Bronchial epithelial cell (primary cell): ENCODE data around the gene TMEM156. TPM values are rescaled to one million over a fixed set of nuclear protein-coding genes. Genes with fewer than 3 reads are reported as not detected.

ENCODE experiments used
- DNase-seq: peaks from one replicate; pipeline ENCODE4 v3.0.0-alpha.2; 2010; ENCODE audit warnings: low read depth
- FAIRE-seq: peaks from 2 replicates; lab custom pipeline; 2011; peaks lifted over from hg19 to GRCh38; lab: Jason Lieb, UNC
- H3K27me3 ChIP-seq: 2 replicates; pipeline ENCODE4 v1.5.1; 2011; ENCODE audit warnings: low read length; ENCODE audit not compliant: control insufficient read depth, insufficient read depth
- H3K36me3 ChIP-seq: 2 replicates; pipeline ENCODE4 v1.5.1; 2011; ENCODE audit warnings: low read length; ENCODE audit not compliant: control insufficient read depth, insufficient read depth
- H3K4me3 ChIP-seq: 2 replicates; pipeline ENCODE4 v1.5.1; 2011; ENCODE audit warnings: mild to moderate bottlenecking, low read depth, low read length, control low read depth
- total RNA-seq: library from RNA; depleted of rRNA; stranded (reverse); fragments of >200 nt; gene quantifications from 2 replicates; pipeline ENCODE4 v1.2.1, GENCODE V29; 2014
- TF ChIP-seq, protein P1 (sequence below): IDR thresholded peaks from 2 replicates; pipeline ENCODE4 v1.5.1; 2011; ENCODE audit warnings: mild to moderate bottlenecking, moderate library complexity, low read length, control low read depth, inconsistent platforms; ENCODE audit not compliant: insufficient read depth, severe bottlenecking

TMEM156 gene
- total RNA-seq, 1 donor from 2014 or later = 3.4 TPM

- Histone ChIP-seq H3K27me3 (no peaks in the 10 kb centered on the region), H3K4me3 (no peak overlapping the region), H3K36me3 (no peaks in the 10 kb centered on the region)
- TF ChIP-seq, protein P1, sequence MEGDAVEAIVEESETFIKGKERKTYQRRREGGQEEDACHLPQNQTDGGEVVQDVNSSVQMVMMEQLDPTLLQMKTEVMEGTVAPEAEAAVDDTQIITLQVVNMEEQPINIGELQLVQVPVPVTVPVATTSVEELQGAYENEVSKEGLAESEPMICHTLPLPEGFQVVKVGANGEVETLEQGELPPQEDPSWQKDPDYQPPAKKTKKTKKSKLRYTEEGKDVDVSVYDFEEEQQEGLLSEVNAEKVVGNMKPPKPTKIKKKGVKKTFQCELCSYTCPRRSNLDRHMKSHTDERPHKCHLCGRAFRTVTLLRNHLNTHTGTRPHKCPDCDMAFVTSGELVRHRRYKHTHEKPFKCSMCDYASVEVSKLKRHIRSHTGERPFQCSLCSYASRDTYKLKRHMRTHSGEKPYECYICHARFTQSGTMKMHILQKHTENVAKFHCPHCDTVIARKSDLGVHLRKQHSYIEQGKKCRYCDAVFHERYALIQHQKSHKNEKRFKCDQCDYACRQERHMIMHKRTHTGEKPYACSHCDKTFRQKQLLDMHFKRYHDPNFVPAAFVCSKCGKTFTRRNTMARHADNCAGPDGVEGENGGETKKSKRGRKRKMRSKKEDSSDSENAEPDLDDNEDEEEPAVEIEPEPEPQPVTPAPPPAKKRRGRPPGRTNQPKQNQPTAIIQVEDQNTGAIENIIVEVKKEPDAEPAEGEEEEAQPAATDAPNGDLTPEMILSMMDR = no peak
- no peak for FAIRE-seq
- peak; percentile 71 for DNase-seq
These were observed 11.1 kb upstream of the TMEM156 start for GRCh38 chr4:39043058-39043860.

GRCh38 chr4:39042366-39042765, 10.2 kb upstream of the TMEM156 start:
- TF ChIP-seq, protein P1 = no peak
- FAIRE-seq (no peak), DNase-seq (no peak)
- no peak overlapping the region for H3K4me3 ChIP-seq
- no peaks in the 10 kb centered on the region for H3K27me3 ChIP-seq
- H3K36me3 ChIP-seq = no peaks in the 10 kb centered on the region

- H3K36me3 ChIP-seq = no peaks in the 10 kb centered on the region
- FAIRE-seq = no peak
- no peaks in the 10 kb centered on the region for H3K27me3 ChIP-seq
These were observed 6.9 kb upstream of the TMEM156 start for GRCh38 chr4:39039108-39039507.

GRCh38 chr4:39037941-39038340, 5.7 kb upstream of the TMEM156 start:
- Histone ChIP-seq H3K4me3 (no peak overlapping the region), H3K36me3 (no peaks in the 10 kb centered on the region), H3K27me3 (no peaks in the 10 kb centered on the region)
- DNase-seq = peak; percentile 64
- FAIRE-seq = no peak
- TF ChIP-seq, protein P1 = no peak

More at GRCh38 chr4:39039108-39039507, 6.9 kb upstream of the TMEM156 start:
- DNase-seq = no peak
- no peak overlapping the region for H3K4me3 ChIP-seq
- TF ChIP-seq, protein P1 = no peak

- Histone ChIP-seq H3K4me3 (no peak overlapping the region), H3K27me3 (no peaks in the 10 kb centered on the region), H3K36me3 (no peaks in the 10 kb centered on the region)
- DNase-seq = peak; percentile 92
- TF ChIP-seq, protein P1 = no peak
- no peak for FAIRE-seq
These were observed 5.2 kb upstream of the TMEM156 start for GRCh38 chr4:39037491-39037825.
